ENCODE results near the gene PRPSAP2. TPM values are rescaled to one million over a fixed set of nuclear protein-coding genes. Genes with fewer than 3 reads are reported as not detected.

PRPSAP2 gene
- total RNA-seq, 1 experiment from 2014 or later, result 19.0 TPM

Other genes starting within 250 kb of the PRPSAP2 start
- gene TBC1D28, start 213.7 kb upstream of the PRPSAP2 start, total RNA-seq (2014; rRNA removed; shearing (Covaris generic); ENCODE audit: low replicate concordance), result not detected in 2 replicates
- gene FOXO3B, start 175.8 kb upstream of the PRPSAP2 start, total RNA-seq (2014; rRNA removed; shearing (Covaris generic); ENCODE audit: low replicate concordance), result 4.5 TPM in 1 of 2 replicates, not detected in the other
- not detected in 2 replicates for gene FBXW10, start 114.1 kb upstream of the PRPSAP2 start, total RNA-seq (2014; rRNA removed; shearing (Covaris generic); ENCODE audit: low replicate concordance)
- 40.0 and 47.0 TPM in 2 replicates for gene TVP23B, start 76.9 kb upstream of the PRPSAP2 start, total RNA-seq (2014; rRNA removed; shearing (Covaris generic); ENCODE audit: low replicate concordance)
- not detected in 2 replicates for gene SLC5A10, start 94.0 kb downstream of the PRPSAP2 start, total RNA-seq (2014; rRNA removed; shearing (Covaris generic); ENCODE audit: low replicate concordance)
- gene FAM83G, start 146.6 kb downstream of the PRPSAP2 start, total RNA-seq (2014; rRNA removed; shearing (Covaris generic); ENCODE audit: low replicate concordance), result 4.7 and 4.9 TPM in 2 replicates
- not detected in 2 replicates for gene GRAP, start 188.8 kb downstream of the PRPSAP2 start, total RNA-seq (2014; rRNA removed; shearing (Covaris generic); ENCODE audit: low replicate concordance)

Measured in MG63 (cell line).